Upper lobe of left lung (tissue), 6 donors: ENCODE results near the gene CHRND. TPM values are rescaled to one million over a fixed set of nuclear protein-coding genes. Genes with fewer than 3 reads are reported as not detected.

Experiments used
- ATAC-seq, 2 donors: fragments of 200-7000 bp; cut with Tn5 transposase; one replicate each; pipeline ENCODE4 v1.9.1; 2022; ENCODE audit warnings: mild to moderate bottlenecking in 2 of 2, moderate library complexity in 2 of 2; ENCODE audit not compliant: low FRiP score in 2 of 2
- DNase-seq, 2 donors: peaks; one replicate each; pipeline ENCODE4 v3.0.0-alpha.2; 2019 to 2020
- H3K27ac ChIP-seq, 4 donors: fragments of 200-600 bp; sonication (generic); one replicate each; pipeline ENCODE4 v1.5.1; 2016 to 2019
- H3K27me3 ChIP-seq, 4 donors: fragments of 200-600 bp; sonication (generic); one replicate each; pipeline ENCODE4 v1.5.1; 2017 to 2019
- H3K36me3 ChIP-seq, 4 donors: fragments of 200-600 bp; sonication (generic); one replicate each; pipeline ENCODE4 v1.5.1; 2016 to 2019
- H3K4me1 ChIP-seq, 4 donors: fragments of 200-600 bp; sonication (generic); one replicate each; pipeline ENCODE4 v1.5.1; 2018 to 2019
- H3K4me3 ChIP-seq, 4 donors: fragments of 200-600 bp; sonication (generic); one replicate each; pipeline ENCODE4 v1.5.1; 2017 to 2019; ENCODE audit warnings: mild to moderate bottlenecking in 2 of 4, moderate library complexity in 1 of 4
- H3K9me3 ChIP-seq, 4 donors: fragments of 200-600 bp; sonication (generic); one replicate each; pipeline ENCODE4 v1.5.1; 2018 to 2019
- CTCF ChIP-seq, 6 experiments: fragments of 450-650 bp in 4 of 6; fragments of 200-600 bp in 2 of 6; sonication (generic) in 2 of 6; IDR thresholded peaks; one replicate each; pipeline ENCODE4 v1.5.1; 2016 to 2019; ENCODE audit warnings: antibody characterized with exemption in 6 of 6
- EP300 ChIP-seq, 4 donors: sonication (generic); formaldehyde crosslinking; IDR thresholded peaks; one replicate each; pipeline ENCODE4 v1.5.1; 2017; ENCODE audit warnings: antibody characterized with exemption in 4 of 4, control low read depth in 2 of 4
- POLR2A ChIP-seq, 4 donors: fragments of 450-650 bp; IDR thresholded peaks; one replicate each; pipeline ENCODE4 v1.5.1; 2016 to 2017; ENCODE audit warnings: antibody characterized with exemption in 4 of 4, mild to moderate bottlenecking in 2 of 4
- POLR2AphosphoS5 ChIP-seq, 2 donors: sonication (generic); formaldehyde crosslinking; IDR thresholded peaks; one replicate each; pipeline ENCODE4 v1.5.1; 2017; ENCODE audit warnings: antibody characterized with exemption in 2 of 2
- WGBS, 2 donors: methylation state at CpG; one replicate each; pipeline ENCODE4 v1.1.5; 2017 to 2018; 5-methylcytosine and 5-hydroxymethylcytosine counted together
- total RNA-seq, 6 donors: library from RNA; depleted of rRNA in 4 of 6; stranded (reverse); fragments of >200 nt in 4 of 6; gene quantifications; one replicate each; pipeline versions ENCODE4 v1.1.0 to v1.2.1, GENCODE V29; 2016 to 2021
- donor health status: DM: no; HTN: no; CAD: no; lungs with moderate emphysema.
- donor health status: DM: no; HTN: yes; CAD: no; lungs with severe emphysema.

CHRND gene
- total RNA-seq, 6 donors from 2014 or later: not detected

DNA sequence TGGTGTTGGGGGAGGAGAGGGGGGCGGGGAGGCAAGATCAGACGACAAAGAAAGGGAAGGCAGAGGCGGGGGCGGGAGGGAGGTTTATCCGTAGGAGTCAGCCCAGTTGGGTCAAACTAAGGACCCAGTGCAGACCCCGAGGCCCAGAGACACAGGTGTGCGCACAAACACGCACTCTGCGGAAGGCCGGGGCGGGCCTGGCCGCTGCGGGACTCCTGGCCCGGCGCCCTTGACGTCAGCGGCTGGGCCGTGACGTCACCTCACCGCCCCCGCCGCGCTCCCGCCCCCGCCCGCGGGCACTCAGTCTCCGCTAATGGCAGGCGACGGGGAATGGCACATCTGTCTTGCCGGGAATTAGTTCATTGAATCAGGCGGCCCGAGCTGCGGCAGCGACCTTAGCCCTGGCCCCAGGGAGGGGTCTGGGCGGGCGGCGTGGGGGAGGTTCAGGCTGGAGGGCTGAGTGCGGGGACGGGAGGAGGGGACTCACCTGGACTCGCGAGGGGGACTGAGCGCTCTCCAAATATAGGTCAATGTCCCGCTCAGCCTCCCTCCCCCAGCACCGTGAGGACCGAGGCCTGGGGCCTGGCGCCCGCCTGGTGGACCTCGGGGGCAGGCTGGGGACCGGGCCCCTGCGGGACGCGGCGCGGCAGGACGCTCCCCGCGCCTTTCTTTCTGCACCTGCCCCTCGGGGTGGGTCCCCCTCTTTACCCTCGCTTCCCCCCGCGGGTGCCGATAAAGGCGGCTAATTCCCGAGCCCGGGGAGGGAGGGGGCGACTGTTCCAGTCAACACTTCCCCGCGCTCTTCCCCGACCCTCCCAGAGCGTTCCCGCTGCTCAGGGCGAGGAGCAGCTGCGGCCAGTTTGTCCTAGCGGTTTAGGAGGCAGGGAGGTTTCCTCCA lies 22.8 kb upstream of the CHRND start:
- TF ChIP-seq POLR2AphosphoS5 (IDR thresholded peaks at IDR 0.05) (no peak), CTCF (IDR thresholded peaks at IDR 0.05) (no peak), EP300 (IDR thresholded peaks at IDR 0.05) (no peak), POLR2A (IDR thresholded peaks at IDR 0.05) (no peak)
- H3K36me3 ChIP-seq: no peaks in the 10 kb centered on the region
- no peaks in the 10 kb centered on the region for H3K9me3 ChIP-seq
- H3K4me3 ChIP-seq: peak overlapping the region in 3 of 4 donors; percentile 32 to 46 (median 44)
- H3K4me1 ChIP-seq: peaks cover 8 to 18% (median 15%) of the 10 kb centered on the region in 4 donors
- 0 to 4% methylated on average over 25 to 71 of the region's 75 CpGs for WGBS, 2 donors
- peaks cover 0 to 27% (median 17%) of the 10 kb centered on the region in 4 donors for H3K27me3 ChIP-seq
- ATAC-seq (peak in 1 of 2 donors; percentile 42), DNase-seq (peak in 1 of 2 donors; percentile 85)
- H3K27ac ChIP-seq: no peak overlapping the region

DNA sequence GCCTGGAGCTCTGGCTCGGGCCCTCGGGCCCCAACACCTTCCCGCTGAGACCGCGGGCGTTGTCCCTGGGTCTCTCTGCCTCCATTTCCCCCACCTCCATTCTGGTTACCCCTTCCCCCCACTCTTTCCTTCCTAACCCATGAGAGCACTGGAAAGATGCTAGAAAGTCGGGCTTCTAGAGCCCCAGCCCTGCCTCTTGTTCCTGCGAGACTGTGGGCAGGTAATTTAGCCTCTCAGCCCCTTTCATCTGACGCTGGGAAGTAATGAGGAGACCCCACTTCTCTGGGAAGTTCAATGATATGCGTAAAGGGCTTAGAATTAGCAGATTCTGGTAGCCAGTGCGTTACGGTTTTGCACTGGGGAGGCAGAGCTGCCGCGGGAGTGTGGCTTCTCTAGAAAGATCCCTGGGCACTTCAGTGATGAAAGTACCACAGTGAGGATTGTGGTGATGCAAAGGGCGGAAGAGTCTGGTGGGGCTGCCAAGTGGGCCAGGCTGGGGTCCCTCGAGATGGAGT lies 22.1 kb upstream of the CHRND start:
- H3K36me3 ChIP-seq: no peaks in the 10 kb centered on the region
- peaks cover 0 to 27% (median 17%) of the 10 kb centered on the region in 4 donors for H3K27me3 ChIP-seq
- H3K9me3 ChIP-seq: no peaks in the 10 kb centered on the region
- DNase-seq (no peak), ATAC-seq (no peak)
- peaks cover 8 to 18% (median 15%) of the 10 kb centered on the region in 4 donors for H3K4me1 ChIP-seq
- H3K4me3 ChIP-seq: peak overlapping the region in 2 of 4 donors; percentile 44 to 46
- TF ChIP-seq EP300 (IDR thresholded peaks at IDR 0.05) (no peak), POLR2A (IDR thresholded peaks at IDR 0.05) (no peak), CTCF (IDR thresholded peaks at IDR 0.05) (no peak), POLR2AphosphoS5 (IDR thresholded peaks at IDR 0.05) (no peak)
- no peak overlapping the region for H3K27ac ChIP-seq
- WGBS, 2 donors: 16 to 24% methylated on average over 16 of the region's 16 CpGs

GRCh38 chr2:232504438-232504837 lies 21.5 kb upstream of the CHRND start:
- H3K4me1 ChIP-seq: peaks cover 8 to 18% (median 15%) of the 10 kb centered on the region in 4 donors
- H3K27me3 ChIP-seq: peaks cover 0 to 27% (median 17%) of the 10 kb centered on the region in 4 donors
- 87 to 92% methylated on average over 2 of the region's 2 CpGs for WGBS, 2 donors
- H3K27ac ChIP-seq: no peak overlapping the region
- no peaks in the 10 kb centered on the region for H3K9me3 ChIP-seq
- TF ChIP-seq POLR2A (IDR thresholded peaks at IDR 0.05) (no peak), CTCF (IDR thresholded peaks at IDR 0.05) (no peak), EP300 (IDR thresholded peaks at IDR 0.05) (no peak), POLR2AphosphoS5 (IDR thresholded peaks at IDR 0.05) (no peak)
- DNase-seq (no peak), ATAC-seq (no peak)
- no peak overlapping the region for H3K4me3 ChIP-seq
- no peaks in the 10 kb centered on the region for H3K36me3 ChIP-seq

DNA sequence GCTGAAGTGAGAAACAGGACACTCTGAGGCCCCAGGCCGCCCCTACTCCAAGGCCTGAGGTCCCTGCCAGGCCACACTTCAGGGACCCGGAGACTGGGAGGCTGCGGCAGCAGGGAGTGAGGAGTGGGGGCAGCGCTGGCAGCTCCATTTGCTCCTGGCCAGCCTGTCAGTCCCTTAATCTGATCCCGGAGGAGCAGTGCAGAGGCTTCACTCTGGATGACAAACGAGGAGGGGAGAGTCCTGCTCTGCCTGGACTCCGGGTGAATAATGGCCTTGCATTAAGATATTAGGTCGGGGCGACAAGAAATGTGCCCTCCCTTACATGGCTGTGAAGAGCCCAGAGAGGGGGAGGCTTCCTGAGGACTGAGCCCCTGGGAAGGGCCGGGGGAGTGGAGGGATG lies 20.1 kb upstream of the CHRND start:
- WGBS, 2 donors: 46 to 48% methylated on average over 4 to 10 of the region's 10 CpGs
- Histone ChIP-seq H3K9me3 (no peaks in the 10 kb centered on the region), H3K27ac (no peak overlapping the region), H3K4me3 (no peak overlapping the region), H3K4me1 (peaks cover 8 to 18% (median 15%) of the 10 kb centered on the region in 4 donors), H3K36me3 (no peaks in the 10 kb centered on the region), H3K27me3 (peaks cover 0 to 25% (median 17%) of the 10 kb centered on the region in 4 donors)
- ATAC-seq: no peak
- no peak for TF ChIP-seq POLR2AphosphoS5 (IDR thresholded peaks at IDR 0.05)
- no peak for TF ChIP-seq CTCF (IDR thresholded peaks at IDR 0.05)
- TF ChIP-seq EP300 (IDR thresholded peaks at IDR 0.05): no peak
- DNase-seq: no peak
